Activated T-helper 1 cell treated with anti-CD3 and anti-CD28 coated beads, Interleukin-2, amount 50 U/mL, for 16 hours (primary cell): ENCODE results near the gene MYO7A.

Source experiments
- DNase-seq, 2 donors: peaks; one replicate each; pipeline ENCODE4 v3.0.0-alpha.2; 2020; ENCODE audit warnings: low read depth in 1 of 2, low spot score in 1 of 2

Gene MYO7A

GRCh38 chr11:77159937-77160495 lies 32.0 kb downstream of the MYO7A start:
- DNase-seq, result no peak

- DNase-seq, result no peak
Measured at GRCh38 chr11:77163271-77163670, 35.2 kb downstream of the MYO7A start.

- no peak for DNase-seq
Measured at GRCh38 chr11:77165066-77165465, 37.0 kb downstream of the MYO7A start.

GRCh38 chr11:77166021-77166420 lies 38.0 kb downstream of the MYO7A start:
- DNase-seq, result no peak

- DNase-seq, result no peak
Measured at GRCh38 chr11:77167111-77167626, 39.1 kb downstream of the MYO7A start.

- no peak for DNase-seq
Measured at GRCh38 chr11:77167791-77168190, 39.7 kb downstream of the MYO7A start.

- no peak for DNase-seq
Measured at GRCh38 chr11:77170107-77170506, 42.1 kb downstream of the MYO7A start.

- DNase-seq, result no peak
Measured at GRCh38 chr11:77171254-77171653, 43.2 kb downstream of the MYO7A start.

GRCh38 chr11:77171885-77172665 lies 44.0 kb downstream of the MYO7A start:
- no peak for DNase-seq

GRCh38 chr11:77172666-77172982 lies 44.6 kb downstream of the MYO7A start:
- no peak for DNase-seq

GRCh38 chr11:77173494-77173893 lies 45.4 kb downstream of the MYO7A start:
- DNase-seq, result no peak

- no peak for DNase-seq
Measured at GRCh38 chr11:77174559-77174958, 46.5 kb downstream of the MYO7A start.

GRCh38 chr11:77175021-77175842 lies 47.2 kb downstream of the MYO7A start:
- no peak for DNase-seq

GRCh38 chr11:77175869-77176539 lies 48.0 kb downstream of the MYO7A start:
- DNase-seq, result no peak

GRCh38 chr11:77176996-77177395 lies 49.0 kb downstream of the MYO7A start:
- no peak for DNase-seq

- DNase-seq, result no peak
Measured at GRCh38 chr11:77178150-77178549, 50.1 kb downstream of the MYO7A start.

GRCh38 chr11:77179048-77179447 lies 51.0 kb downstream of the MYO7A start:
- DNase-seq, result no peak

- DNase-seq, result no peak
Measured at GRCh38 chr11:77179681-77180080, 51.6 kb downstream of the MYO7A start.

GRCh38 chr11:77180346-77180745 lies 52.3 kb downstream of the MYO7A start:
- no peak for DNase-seq

- no peak for DNase-seq
Measured at GRCh38 chr11:77181226-77181625, 53.2 kb downstream of the MYO7A start.

- DNase-seq, result no peak
Measured at GRCh38 chr11:77181799-77182541, 53.9 kb downstream of the MYO7A start.
